Ishikawa (cell line): ENCODE results near the gene SLC10A7.

Experiments used
- CEBPB ChIP-seq: IDR thresholded peaks from 2 replicates; pipeline ENCODE4 v1.6.1; 2012
- CREB1 ChIP-seq: IDR thresholded peaks from 2 replicates; pipeline ENCODE4 v1.6.1; 2012; ENCODE audit warnings: low read depth
- EGR1 ChIP-seq: IDR thresholded peaks from 2 replicates; pipeline ENCODE4 v1.6.1; 2012
- EP300 ChIP-seq: IDR thresholded peaks from 2 replicates; pipeline ENCODE4 v1.6.1; 2012; ENCODE audit warnings: borderline replicate concordance
- FOXM1 ChIP-seq: IDR thresholded peaks from 2 replicates; pipeline ENCODE4 v1.6.1; 2012; ENCODE audit warnings: low read depth, borderline replicate concordance
- NFIC ChIP-seq: IDR thresholded peaks from 2 replicates; pipeline ENCODE4 v1.6.1; 2012
- RAD21 ChIP-seq: IDR thresholded peaks from 2 replicates; pipeline ENCODE4 v1.6.1; 2012; ENCODE audit warnings: low read depth
- TAF1 ChIP-seq: IDR thresholded peaks from 2 replicates; pipeline ENCODE4 v1.6.1; 2012; ENCODE audit warnings: low read depth, mild to moderate bottlenecking
- TCF12 ChIP-seq: IDR thresholded peaks from 2 replicates; pipeline ENCODE4 v1.6.1; 2012; ENCODE audit warnings: low read depth
- TEAD4 ChIP-seq: IDR thresholded peaks from 2 replicates; pipeline ENCODE4 v1.6.1; 2012
- YY1 ChIP-seq: IDR thresholded peaks from 2 replicates; pipeline ENCODE4 v1.6.1; 2012; ENCODE audit warnings: low read depth
- ZBTB7A ChIP-seq: IDR thresholded peaks from 2 replicates; pipeline ENCODE4 v1.6.1; 2012; ENCODE audit warnings: low read depth
- TF ChIP-seq, protein P1 (sequence below): IDR thresholded peaks from 2 replicates; pipeline ENCODE4 v1.6.1; 2012
- TF ChIP-seq, protein P2 (sequence below): IDR thresholded peaks from 2 replicates; pipeline ENCODE4 v1.6.1; 2012; ENCODE audit warnings: low read depth, mild to moderate bottlenecking
- TF ChIP-seq, protein P3 (sequence below): IDR thresholded peaks from 2 replicates; pipeline ENCODE4 v1.6.1; 2012

The SLC10A7 gene

DNA sequence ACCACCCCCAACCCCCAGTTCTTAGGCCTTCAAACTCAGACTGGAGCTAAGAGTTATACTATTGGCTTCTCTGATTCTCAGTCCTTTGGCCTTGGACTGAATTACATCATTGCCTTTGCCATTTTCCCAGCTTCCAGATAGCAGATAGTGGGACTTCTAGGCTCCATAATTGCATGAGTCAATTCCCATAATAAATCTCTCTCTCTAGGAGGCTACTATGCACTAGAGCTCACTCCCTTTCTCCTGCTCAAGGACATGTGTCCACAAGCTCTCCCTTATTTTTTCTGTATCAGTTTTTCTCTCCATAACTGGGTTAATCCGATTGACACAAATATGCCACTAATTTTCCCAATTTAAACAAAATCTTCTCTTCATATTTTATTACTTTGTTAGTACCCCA lies 204.0 kb downstream of the SLC10A7 start:
- TF ChIP-seq CEBPB (no peak), TCF12 (no peak), CREB1 (no peak)
- TF ChIP-seq, protein P1, sequence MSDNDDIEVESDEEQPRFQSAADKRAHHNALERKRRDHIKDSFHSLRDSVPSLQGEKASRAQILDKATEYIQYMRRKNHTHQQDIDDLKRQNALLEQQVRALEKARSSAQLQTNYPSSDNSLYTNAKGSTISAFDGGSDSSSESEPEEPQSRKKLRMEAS = no peak
- TF ChIP-seq, protein P2, sequence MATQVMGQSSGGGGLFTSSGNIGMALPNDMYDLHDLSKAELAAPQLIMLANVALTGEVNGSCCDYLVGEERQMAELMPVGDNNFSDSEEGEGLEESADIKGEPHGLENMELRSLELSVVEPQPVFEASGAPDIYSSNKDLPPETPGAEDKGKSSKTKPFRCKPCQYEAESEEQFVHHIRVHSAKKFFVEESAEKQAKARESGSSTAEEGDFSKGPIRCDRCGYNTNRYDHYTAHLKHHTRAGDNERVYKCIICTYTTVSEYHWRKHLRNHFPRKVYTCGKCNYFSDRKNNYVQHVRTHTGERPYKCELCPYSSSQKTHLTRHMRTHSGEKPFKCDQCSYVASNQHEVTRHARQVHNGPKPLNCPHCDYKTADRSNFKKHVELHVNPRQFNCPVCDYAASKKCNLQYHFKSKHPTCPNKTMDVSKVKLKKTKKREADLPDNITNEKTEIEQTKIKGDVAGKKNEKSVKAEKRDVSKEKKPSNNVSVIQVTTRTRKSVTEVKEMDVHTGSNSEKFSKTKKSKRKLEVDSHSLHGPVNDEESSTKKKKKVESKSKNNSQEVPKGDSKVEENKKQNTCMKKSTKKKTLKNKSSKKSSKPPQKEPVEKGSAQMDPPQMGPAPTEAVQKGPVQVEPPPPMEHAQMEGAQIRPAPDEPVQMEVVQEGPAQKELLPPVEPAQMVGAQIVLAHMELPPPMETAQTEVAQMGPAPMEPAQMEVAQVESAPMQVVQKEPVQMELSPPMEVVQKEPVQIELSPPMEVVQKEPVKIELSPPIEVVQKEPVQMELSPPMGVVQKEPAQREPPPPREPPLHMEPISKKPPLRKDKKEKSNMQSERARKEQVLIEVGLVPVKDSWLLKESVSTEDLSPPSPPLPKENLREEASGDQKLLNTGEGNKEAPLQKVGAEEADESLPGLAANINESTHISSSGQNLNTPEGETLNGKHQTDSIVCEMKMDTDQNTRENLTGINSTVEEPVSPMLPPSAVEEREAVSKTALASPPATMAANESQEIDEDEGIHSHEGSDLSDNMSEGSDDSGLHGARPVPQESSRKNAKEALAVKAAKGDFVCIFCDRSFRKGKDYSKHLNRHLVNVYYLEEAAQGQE = no peak

DNA sequence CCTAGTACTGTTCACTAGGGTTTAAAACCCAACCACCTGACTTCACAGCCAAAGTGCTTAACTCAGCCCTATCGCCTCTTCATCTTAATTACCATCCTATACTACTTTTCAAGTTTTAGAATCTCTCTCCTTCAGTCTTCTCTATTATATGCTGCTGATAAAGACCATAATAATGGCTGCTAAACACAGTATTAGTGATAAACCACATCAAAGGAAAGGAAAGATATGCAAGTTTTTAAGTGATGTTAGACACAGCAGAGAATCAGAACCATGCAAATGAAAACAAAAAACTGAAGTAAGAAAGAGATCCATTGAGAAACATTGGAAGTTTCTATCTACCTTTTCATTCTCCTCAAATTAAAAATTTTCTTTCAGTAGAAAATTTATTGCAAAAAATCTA lies 206.6 kb downstream of the SLC10A7 start:
- TF ChIP-seq NFIC (no peak), ZBTB7A (no peak), EGR1 (no peak), CREB1 (no peak), TEAD4 (no peak), FOXM1 (no peak), TCF12 (no peak), EP300 (no peak), RAD21 (no peak), CEBPB (no peak), TAF1 (no peak), YY1 (no peak)
- TF ChIP-seq, protein P2 = no peak
- TF ChIP-seq, protein P1 = no peak
- TF ChIP-seq, protein P3, sequence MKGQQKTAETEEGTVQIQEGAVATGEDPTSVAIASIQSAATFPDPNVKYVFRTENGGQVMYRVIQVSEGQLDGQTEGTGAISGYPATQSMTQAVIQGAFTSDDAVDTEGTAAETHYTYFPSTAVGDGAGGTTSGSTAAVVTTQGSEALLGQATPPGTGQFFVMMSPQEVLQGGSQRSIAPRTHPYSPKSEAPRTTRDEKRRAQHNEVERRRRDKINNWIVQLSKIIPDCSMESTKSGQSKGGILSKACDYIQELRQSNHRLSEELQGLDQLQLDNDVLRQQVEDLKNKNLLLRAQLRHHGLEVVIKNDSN = no peak

DNA sequence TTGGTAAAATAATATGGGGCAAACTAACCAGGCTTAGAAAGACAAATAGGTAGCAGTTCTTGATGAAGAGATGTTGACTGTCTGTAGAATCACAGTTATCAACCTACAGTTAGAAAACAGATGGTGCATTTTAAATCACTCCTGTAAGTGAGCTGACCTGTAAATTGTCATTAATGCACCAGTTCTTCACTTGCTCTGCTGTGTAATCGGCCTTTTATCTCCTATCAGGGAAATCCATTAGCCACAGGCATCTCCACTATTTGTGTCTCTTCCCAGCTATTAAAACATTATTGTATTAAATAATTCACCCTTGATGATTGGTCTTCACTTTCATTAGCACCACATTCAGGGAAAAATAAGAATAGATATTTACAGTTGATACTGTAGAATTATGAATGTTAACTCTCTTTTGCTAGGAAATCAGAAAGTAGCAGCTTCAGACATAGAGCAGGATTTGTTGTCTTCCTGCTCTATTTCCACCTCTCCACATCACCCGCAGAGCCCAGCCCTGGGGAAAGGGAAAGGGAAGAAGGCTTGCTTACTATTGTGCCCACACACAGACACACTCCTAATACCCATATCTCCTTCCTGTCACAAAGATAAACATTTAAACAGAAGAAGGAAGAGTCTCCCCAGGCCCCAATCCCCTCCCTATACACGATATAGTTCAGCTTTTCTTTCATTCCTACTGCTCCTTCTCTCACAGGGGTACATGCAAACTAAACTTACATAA lies 210.3 kb downstream of the SLC10A7 start:
- TF ChIP-seq NFIC = no peak

DNA sequence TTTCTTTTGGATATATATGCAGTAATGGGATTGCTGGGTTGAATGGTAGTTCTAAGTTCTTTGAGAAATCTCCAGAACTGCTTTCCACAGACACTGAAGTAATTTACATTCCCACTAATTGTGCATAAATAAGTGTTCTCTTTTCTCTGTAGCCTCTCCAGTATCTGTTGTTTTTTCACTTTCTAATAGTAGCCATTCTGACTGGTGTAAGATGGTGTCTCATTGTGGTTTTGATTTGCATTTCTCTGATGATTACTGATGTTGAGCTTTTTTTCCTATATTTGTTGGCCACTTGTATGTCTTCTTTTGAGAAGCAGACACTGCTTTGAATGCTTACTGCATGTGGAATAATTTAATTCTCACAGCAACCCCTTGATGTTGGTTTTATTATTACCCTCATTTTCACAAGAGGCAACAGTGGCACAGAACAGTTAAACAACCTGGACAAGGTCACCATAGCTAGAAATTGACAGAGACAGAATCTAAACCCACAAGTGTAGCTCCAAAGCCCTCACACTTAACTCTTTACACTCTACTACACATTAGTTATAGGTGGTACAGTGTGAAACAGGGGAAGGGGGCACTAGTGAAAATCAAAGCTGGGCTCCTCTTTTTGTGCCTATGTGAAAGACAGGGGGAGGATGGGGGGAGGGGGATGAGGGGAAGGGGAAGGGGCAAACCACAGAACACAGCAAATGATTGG lies 211.3 kb downstream of the SLC10A7 start:
- TF ChIP-seq CEBPB (no peak), CREB1 (no peak), RAD21 (no peak), ZBTB7A (no peak), TCF12 (no peak), YY1 (no peak), FOXM1 (no peak), TAF1 (no peak), TEAD4 (no peak)
- TF ChIP-seq, protein P3 = no peak
- TF ChIP-seq, protein P2 = no peak
- TF ChIP-seq, protein P1 = no peak

DNA sequence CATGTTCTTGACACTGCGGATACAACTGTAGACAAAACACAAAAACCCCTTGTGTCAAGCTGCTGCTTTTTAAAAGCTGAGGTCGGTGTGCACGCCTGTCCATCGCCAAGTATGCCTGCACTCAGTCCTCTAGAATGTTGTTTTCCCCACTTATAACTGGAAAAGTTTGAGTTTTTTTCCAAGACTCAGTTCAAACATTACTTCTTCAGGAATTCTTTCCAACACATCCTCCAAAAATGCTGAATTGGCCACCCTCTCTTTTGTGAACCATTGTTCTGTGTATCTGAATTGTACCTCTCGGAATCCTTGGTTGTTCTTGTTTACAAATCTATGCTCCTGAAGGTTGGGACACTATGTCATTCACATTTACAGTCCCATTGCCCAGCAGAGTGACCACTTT lies 212.8 kb downstream of the SLC10A7 start:
- TF ChIP-seq TAF1 = no peak
- TF ChIP-seq EGR1 = no peak
- no peak for TF ChIP-seq RAD21
- TF ChIP-seq NFIC = no peak
- no peak for TF ChIP-seq ZBTB7A
